ENCODE data around the gene SYNE1.
A peak's percentile ranks its signal among the peaks of the same experiment; 100 is the strongest.

Gene SYNE1

GRCh38 chr6:152225241-152225934 is 411.8 kb downstream of the SYNE1 start:
- DNase-seq = no peak

- no peak for DNase-seq
Measured at GRCh38 chr6:152223636-152224035, 413.5 kb downstream of the SYNE1 start.

- no peak for DNase-seq
Measured at GRCh38 chr6:152221806-152222628, 415.1 kb downstream of the SYNE1 start.

- no peak for DNase-seq
Measured at GRCh38 chr6:152220786-152221185, 416.4 kb downstream of the SYNE1 start.

- DNase-seq = no peak
Measured at GRCh38 chr6:152218887-152219286, 418.3 kb downstream of the SYNE1 start.

- no peak for DNase-seq
Measured at GRCh38 chr6:152212437-152212836, 424.7 kb downstream of the SYNE1 start.

GRCh38 chr6:152209211-152209610 is 428.0 kb downstream of the SYNE1 start:
- DNase-seq = no peak

GRCh38 chr6:152207915-152208714 is 429.0 kb downstream of the SYNE1 start:
- DNase-seq = no peak

GRCh38 chr6:152206072-152206818 is 430.9 kb downstream of the SYNE1 start:
- DNase-seq = peak; percentile 49

GRCh38 chr6:152204591-152204990 is 432.6 kb downstream of the SYNE1 start:
- DNase-seq = no peak

GRCh38 chr6:152201120-152201519 is 436.0 kb downstream of the SYNE1 start:
- no peak for DNase-seq

- no peak for DNase-seq
Measured at GRCh38 chr6:152195896-152196295, 441.3 kb downstream of the SYNE1 start.

GRCh38 chr6:152189736-152190135 is 447.4 kb downstream of the SYNE1 start:
- DNase-seq = no peak

- DNase-seq = no peak
Measured at GRCh38 chr6:152188011-152188410, 449.2 kb downstream of the SYNE1 start.

- DNase-seq = no peak
Measured at GRCh38 chr6:152186840-152187239, 450.3 kb downstream of the SYNE1 start.

- DNase-seq = no peak
Measured at GRCh38 chr6:152184917-152185574, 452.1 kb downstream of the SYNE1 start.

- no peak for DNase-seq
Measured at GRCh38 chr6:152184573-152184916, 452.6 kb downstream of the SYNE1 start.

- no peak for DNase-seq
Measured at GRCh38 chr6:152180601-152181000, 456.6 kb downstream of the SYNE1 start.

GRCh38 chr6:152176268-152176667 is 460.9 kb downstream of the SYNE1 start:
- no peak for DNase-seq

GRCh38 chr6:152173957-152174356 is 463.2 kb downstream of the SYNE1 start:
- no peak for DNase-seq

GRCh38 chr6:152173321-152173720 is 463.8 kb downstream of the SYNE1 start:
- DNase-seq = no peak
